ENCODE measurements around the gene ASB13.

DNA sequence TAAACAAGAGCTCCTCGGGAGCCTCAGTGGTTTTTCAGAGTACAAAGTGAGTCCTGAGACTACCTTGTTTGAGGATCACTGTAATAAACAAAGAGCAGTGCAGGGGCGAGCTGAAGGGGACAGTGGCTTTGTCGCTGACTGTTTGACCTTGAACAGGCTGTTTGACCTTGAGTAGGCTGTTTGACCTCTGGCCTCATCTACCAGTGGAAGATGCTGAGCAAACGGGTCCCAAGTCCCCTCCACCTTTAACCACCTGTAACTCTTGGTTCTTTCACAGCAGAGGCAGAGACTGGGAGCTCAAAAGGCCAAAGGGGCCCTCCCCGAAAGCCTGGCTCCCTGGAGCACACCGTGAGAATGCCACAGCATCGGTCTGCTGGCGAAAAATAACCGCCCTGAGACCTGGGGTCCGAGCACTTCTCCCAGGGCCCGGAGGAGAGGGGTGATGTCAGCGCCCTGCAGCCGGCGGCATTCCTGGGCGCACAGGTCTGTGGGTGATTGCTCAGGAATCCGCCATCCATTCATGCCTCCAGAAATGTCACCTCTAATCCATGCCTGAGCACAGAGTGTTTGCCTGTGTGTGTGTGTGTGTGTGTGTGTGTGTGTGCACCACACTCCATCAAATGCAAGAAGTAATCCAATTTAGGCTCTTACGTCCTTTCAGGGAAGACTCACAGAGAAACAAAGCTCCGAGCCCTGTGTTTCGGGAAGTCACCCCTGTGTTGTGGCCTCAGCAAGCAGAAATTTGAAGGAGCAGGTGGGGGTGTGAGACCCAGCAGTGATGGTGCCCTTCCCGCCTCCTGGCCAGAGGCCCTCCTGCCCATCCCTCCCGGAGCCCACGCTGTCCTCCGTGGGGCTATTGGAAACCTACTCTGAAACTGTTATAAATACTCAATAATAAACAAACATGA lies 66.5 kb downstream of the ASB13 start:
- no peak for TF ChIP-seq POLR2A (IDR thresholded peaks at IDR 0.05)
- TF ChIP-seq, protein P1, sequence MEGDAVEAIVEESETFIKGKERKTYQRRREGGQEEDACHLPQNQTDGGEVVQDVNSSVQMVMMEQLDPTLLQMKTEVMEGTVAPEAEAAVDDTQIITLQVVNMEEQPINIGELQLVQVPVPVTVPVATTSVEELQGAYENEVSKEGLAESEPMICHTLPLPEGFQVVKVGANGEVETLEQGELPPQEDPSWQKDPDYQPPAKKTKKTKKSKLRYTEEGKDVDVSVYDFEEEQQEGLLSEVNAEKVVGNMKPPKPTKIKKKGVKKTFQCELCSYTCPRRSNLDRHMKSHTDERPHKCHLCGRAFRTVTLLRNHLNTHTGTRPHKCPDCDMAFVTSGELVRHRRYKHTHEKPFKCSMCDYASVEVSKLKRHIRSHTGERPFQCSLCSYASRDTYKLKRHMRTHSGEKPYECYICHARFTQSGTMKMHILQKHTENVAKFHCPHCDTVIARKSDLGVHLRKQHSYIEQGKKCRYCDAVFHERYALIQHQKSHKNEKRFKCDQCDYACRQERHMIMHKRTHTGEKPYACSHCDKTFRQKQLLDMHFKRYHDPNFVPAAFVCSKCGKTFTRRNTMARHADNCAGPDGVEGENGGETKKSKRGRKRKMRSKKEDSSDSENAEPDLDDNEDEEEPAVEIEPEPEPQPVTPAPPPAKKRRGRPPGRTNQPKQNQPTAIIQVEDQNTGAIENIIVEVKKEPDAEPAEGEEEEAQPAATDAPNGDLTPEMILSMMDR (IDR thresholded peaks at IDR 0.05) = no peak
